GM10248 (cell line): Measurements from ENCODE around the gene GRID2IP.

Source experiments
- CTCF ChIA-PET: fragments of 300-600 bp; sonication (Branson Sonifier 250); formaldehyde crosslinking; extraction: SDS; loops from one replicate; lab custom pipeline; 2021; ENCODE audit warnings: antibody characterized with exemption; lab: Yijun Ruan, JAX
- POLR2A ChIA-PET: fragments of 350-650 bp; sonication (Branson Sonifier 250); formaldehyde crosslinking; extraction: SDS; loops from one replicate; lab custom pipeline; 2020; ENCODE audit warnings: antibody characterized with exemption; lab: Yijun Ruan, JAX
- DNase-seq: peaks from one replicate; pipeline ENCODE4 v3.0.0; 2012; ENCODE audit errors: extremely low spot score
- CTCF ChIP-seq: IDR thresholded peaks from 2 replicates; pipeline ENCODE4 v1.5.1; 2012; ENCODE audit warnings: mild to moderate bottlenecking, low read depth; ENCODE audit errors: extremely low read depth, missing control alignments, control extremely low read depth

Gene GRID2IP

GRCh38 chr7:6448943-6449543 lies 102.2 kb downstream of the GRID2IP start:
- POLR2A ChIA-PET: no interaction called here
- CTCF ChIA-PET: interaction anchor here (1.0 to 1.3 kb wide), 2 partner anchors 16 to 99 kb away, joined by 3 read pairs; no protein-coding TSS in a partner anchor
- DNase-seq: no peak

GRCh38 chr7:6447581-6448199 lies 103.6 kb downstream of the GRID2IP start, which contains the start of gene DAGLB:
TSS of gene DAGLB (minus strand) at chr7:6447954. CDS start at chr7:6447842, 112 bp downstream.
- ChIA-PET POLR2A (interaction anchor here (0.5 to 0.9 kb wide), 3 partner anchors 11 to 435 kb away, joined by 3 to 6 read pairs (median 3); no protein-coding TSS in a partner anchor), CTCF (interaction anchor here (0.9 to 1.6 kb wide), 5 partner anchors 11 to 191 kb away, joined by 3 to 11 read pairs (median 3); no protein-coding TSS in a partner anchor)
- DNase-seq: peak; percentile 99
- TF ChIP-seq CTCF: no peak

More at GRCh38 chr7:6448943-6449543, 102.2 kb downstream of the GRID2IP start:
- no peak for TF ChIP-seq CTCF
